ENCODE measurements around the gene LUZP1. TPM values are rescaled to one million over a fixed set of nuclear protein-coding genes. Genes with fewer than 3 reads are reported as not detected.

Gene LUZP1
- total and polyA plus RNA-seq, 12 donors, result 7.1 to 65.3 (median 26.5) TPM

- intact Hi-C loops (cut with DNase I), result no loop called here
- H3K27ac ChIP-seq, result no peak overlapping the region
- 82 to 86% (median 84%) methylated on average over 2 of the region's 2 CpGs for WGBS, 4 donors
These were observed 33.4 kb downstream of the LUZP1 start for GRCh38 chr1:23135268-23135667.

GRCh38 chr1:23134055-23134454, 34.6 kb downstream of the LUZP1 start:
- Histone ChIP-seq H3K4me3 (no peak overlapping the region), H3K9me3 (replicated peaks in 1 of 3) (no peaks in the 10 kb centered on the region), H3K27me3 (no peaks in the 10 kb centered on the region), H3K36me3 (replicated peaks in 1 of 2) (no peaks in the 10 kb centered on the region), H3K4me1 (replicated peaks in 1 of 2) (peaks cover under 1 to 5% of the 10 kb centered on the region in 2 donors), H3K27ac (no peak overlapping the region)
- no peak for TF ChIP-seq POLR2A (IDR thresholded peaks at IDR 0.05)
- no peak for TF ChIP-seq CTCF (IDR thresholded peaks at IDR 0.05)
- intact Hi-C loops (cut with DNase I), result no loop called here
- no peak for DNase-seq
- WGBS, 4 donors, result 90 to 96% (median 94%) methylated on average over 4 of the region's 4 CpGs

More at GRCh38 chr1:23135268-23135667, 33.4 kb downstream of the LUZP1 start:
- Histone ChIP-seq H3K9me3 (replicated peaks in 1 of 3) (no peaks in the 10 kb centered on the region), H3K27me3 (no peaks in the 10 kb centered on the region), H3K4me1 (replicated peaks in 1 of 2) (no peaks in the 10 kb centered on the region), H3K36me3 (replicated peaks in 1 of 2) (no peaks in the 10 kb centered on the region), H3K4me3 (no peak overlapping the region)
- TF ChIP-seq CTCF (IDR thresholded peaks at IDR 0.05), result no peak
- no peak for TF ChIP-seq POLR2A (IDR thresholded peaks at IDR 0.05)
- DNase-seq, result no peak

GRCh38 chr1:23133587-23133986, 35.1 kb downstream of the LUZP1 start:
- Histone ChIP-seq H3K27ac (no peak overlapping the region), H3K27me3 (no peaks in the 10 kb centered on the region), H3K9me3 (replicated peaks in 1 of 3) (no peaks in the 10 kb centered on the region), H3K4me1 (replicated peaks in 1 of 2) (peaks cover 3 to 5% of the 10 kb centered on the region in 2 donors), H3K36me3 (replicated peaks in 1 of 2) (no peaks in the 10 kb centered on the region), H3K4me3 (no peak overlapping the region)
- DNase-seq, result no peak
- 93 to 98% (median 96%) methylated on average over 5 of the region's 5 CpGs for WGBS, 4 donors
- intact Hi-C loops (cut with DNase I), result no loop called here
- no peak for TF ChIP-seq CTCF (IDR thresholded peaks at IDR 0.05)
- no peak for TF ChIP-seq POLR2A (IDR thresholded peaks at IDR 0.05)

- TF ChIP-seq POLR2A (IDR thresholded peaks at IDR 0.05) (no peak), CTCF (IDR thresholded peaks at IDR 0.05) (no peak)
- no peak for DNase-seq
- no peaks in the 10 kb centered on the region for H3K9me3 ChIP-seq (replicated peaks in 1 of 3)
- no peaks in the 10 kb centered on the region for H3K36me3 ChIP-seq (replicated peaks in 1 of 2)
- peaks cover 3 to 7% of the 10 kb centered on the region in 2 donors for H3K4me1 ChIP-seq (replicated peaks in 1 of 2)
- H3K27me3 ChIP-seq, result no peaks in the 10 kb centered on the region
- no peak overlapping the region for H3K4me3 ChIP-seq
- 42 to 59% (median 52%) methylated on average over 1 of the region's 1 CpG for WGBS, 4 donors
- intact Hi-C loops (cut with DNase I), result no loop called here
- H3K27ac ChIP-seq, result no peak overlapping the region
These were observed 36.6 kb downstream of the LUZP1 start for GRCh38 chr1:23132033-23132432.

Measured in adrenal gland (tissue), 12 donors.